Muscle layer of colon (tissue), 2 donors: ENCODE results near the gene EBP.

Source experiments
- H3K27ac ChIP-seq: one replicate; pipeline ENCODE4 v1.7.0; 2013; ENCODE audit warnings: low read depth, mild to moderate bottlenecking, low read length, moderate library complexity
- H3K27me3 ChIP-seq, 2 donors: one replicate each; pipeline ENCODE4 v1.7.0; 2013; ENCODE audit warnings: low read length in 2 of 2, mild to moderate bottlenecking in 2 of 2; ENCODE audit not compliant: insufficient read depth in 2 of 2, control insufficient read depth in 1 of 2
- H3K36me3 ChIP-seq: one replicate; pipeline ENCODE4 v1.7.0; 2013; ENCODE audit warnings: mild to moderate bottlenecking, low read length; ENCODE audit not compliant: insufficient read depth
- H3K4me1 ChIP-seq: one replicate; pipeline ENCODE4 v1.7.0; 2013; ENCODE audit warnings: mild to moderate bottlenecking, low read length; ENCODE audit not compliant: insufficient read depth
- H3K4me3 ChIP-seq, 2 donors: one replicate each; pipeline ENCODE4 v1.7.0; 2013; ENCODE audit warnings: low read length in 2 of 2, low read depth in 1 of 2, mild to moderate bottlenecking in 1 of 2, moderate library complexity in 1 of 2
- H3K9ac ChIP-seq: one replicate; pipeline ENCODE4 v1.7.0; 2013; ENCODE audit warnings: low read length
- H3K9me3 ChIP-seq: one replicate; pipeline ENCODE4 v1.7.0; 2013; ENCODE audit warnings: mild to moderate bottlenecking, low read length
- donor health status: abdominal sarcoma.
- donor health status: Adenocarcinoma of cecum.

The EBP gene

DNA sequence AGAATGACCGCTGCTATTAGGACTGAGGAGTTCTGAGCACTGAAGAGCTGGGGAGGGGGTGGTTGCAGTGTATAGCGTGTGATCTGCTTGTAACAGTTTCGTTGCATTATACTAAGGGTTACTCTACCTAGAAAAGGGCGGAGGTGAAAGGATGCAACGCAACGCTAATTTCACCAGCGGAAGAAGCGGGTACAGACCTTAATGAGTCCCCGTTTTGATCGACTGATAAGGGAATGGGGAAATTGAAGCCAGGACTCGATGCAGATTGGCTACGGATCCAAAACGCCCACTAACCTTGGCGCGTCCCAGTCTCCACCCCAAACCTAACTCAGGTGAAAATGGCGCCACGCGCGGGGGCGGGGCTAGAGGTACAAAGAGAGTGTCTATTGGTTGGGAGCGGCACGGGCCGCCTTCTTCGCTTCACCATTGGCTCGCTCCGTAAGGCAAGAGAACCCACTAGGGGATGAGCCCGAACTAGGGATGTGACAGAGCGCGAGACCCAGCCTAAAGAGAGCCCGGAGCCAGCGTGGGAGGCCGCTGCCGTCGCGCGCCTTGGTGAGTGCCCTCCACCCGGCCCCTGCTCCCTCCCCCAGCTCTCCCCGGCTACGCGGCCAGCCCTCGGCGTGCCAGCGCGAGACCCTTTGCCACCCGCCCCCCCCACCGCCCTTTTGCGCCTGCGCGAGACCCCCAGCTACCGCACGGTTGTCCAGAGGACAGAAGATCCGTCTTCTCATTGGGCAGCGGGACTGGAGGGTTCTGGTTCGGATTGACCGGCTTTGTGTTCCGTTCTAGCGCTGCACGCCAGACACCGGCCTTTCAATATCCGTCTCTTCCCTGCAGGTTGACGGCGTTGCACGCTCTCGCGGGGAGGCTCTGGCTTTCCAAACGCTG is at the start of gene EBP:
Gene EBP, plus strand, starts transcription at position 456 of the 891 bp plus-strand sequence. CDS start 1,964 bp downstream, outside the sequence.
- Histone ChIP-seq H3K27ac (peak within 1 kb of the TSS; percentile 1), H3K36me3 (peaks cover 4% of the 10 kb centered on the region), H3K27me3 (no peaks in the 10 kb centered on the region), H3K9me3 (no peaks in the 10 kb centered on the region), H3K9ac (peak within 1 kb of the TSS; percentile 11), H3K4me3 (peak within 1 kb of the TSS; percentile 49 to 69), H3K4me1 (no peaks in the 10 kb centered on the region)

DNA sequence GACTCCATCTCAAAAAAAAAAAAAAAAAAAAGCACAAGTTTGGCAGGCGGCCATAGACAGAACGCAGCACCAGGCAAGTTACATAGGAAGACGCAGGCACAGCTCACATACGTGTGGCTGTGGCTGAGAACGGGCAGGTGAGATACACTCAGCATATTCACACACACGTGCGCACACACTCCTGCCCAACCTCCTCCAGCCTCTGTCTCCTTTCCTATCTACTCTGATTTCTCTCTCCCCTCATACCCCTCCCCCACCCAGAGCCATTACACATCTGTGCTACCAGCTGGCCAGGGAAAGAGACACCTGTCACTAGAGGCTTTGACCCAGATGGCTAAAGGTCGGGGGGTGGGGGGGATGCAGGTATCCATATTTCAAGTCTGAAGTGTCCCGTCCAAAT is 49.4 kb upstream of the EBP start:
- H3K27ac ChIP-seq = no peak overlapping the region
- H3K9me3 ChIP-seq = no peaks in the 10 kb centered on the region
- no peaks in the 10 kb centered on the region for H3K36me3 ChIP-seq
- peaks cover 0 to 10% of the 10 kb centered on the region in 2 donors for H3K27me3 ChIP-seq
- H3K4me3 ChIP-seq = no peak overlapping the region
- H3K9ac ChIP-seq = no peak overlapping the region
- H3K4me1 ChIP-seq = no peaks in the 10 kb centered on the region

DNA sequence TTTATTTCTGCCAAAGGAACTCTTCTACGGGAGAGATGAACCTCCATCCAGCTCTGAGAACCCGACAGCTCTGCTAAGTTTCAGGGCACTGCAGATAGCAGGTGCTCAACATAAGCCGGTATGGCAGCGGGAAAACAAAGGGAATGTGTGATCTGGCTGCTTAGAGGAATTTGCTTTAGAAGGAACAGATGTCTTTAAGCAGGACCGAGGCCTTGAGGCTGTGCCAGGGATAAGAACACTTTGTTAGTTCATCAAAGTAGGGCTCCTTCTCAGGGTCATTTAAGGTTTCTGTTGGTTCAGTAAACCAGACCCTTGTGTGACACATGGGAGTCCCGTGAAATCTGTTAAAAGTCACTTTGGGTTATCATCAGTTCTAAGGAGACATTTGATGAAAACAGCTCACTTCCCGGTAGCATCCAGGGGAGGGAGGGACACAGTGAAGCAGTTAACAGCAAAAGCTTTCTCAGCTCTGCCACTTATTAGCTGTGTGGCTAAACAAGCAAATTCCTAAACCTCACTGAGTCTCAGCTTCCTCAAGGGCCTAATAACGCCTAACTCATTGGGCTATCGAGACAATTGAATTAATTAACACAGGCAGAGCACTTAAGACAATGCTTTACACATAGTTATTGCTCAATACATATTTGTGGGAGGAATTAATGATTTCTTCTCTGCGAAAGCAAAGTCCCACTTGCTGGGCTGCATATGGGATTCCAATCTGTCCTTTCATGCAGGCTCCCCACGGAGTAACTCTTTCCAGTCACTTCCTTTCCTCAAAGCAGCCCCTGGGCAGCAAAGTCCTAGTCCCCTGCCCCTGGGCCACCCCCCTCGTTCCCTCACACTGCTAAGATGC is 48.5 kb upstream of the EBP start:
- peaks cover 0 to 10% of the 10 kb centered on the region in 2 donors for H3K27me3 ChIP-seq
- no peak overlapping the region for H3K4me3 ChIP-seq
- H3K4me1 ChIP-seq = no peaks in the 10 kb centered on the region
- H3K9ac ChIP-seq = no peak overlapping the region
- H3K27ac ChIP-seq = no peak overlapping the region
- no peaks in the 10 kb centered on the region for H3K36me3 ChIP-seq
- H3K9me3 ChIP-seq = no peaks in the 10 kb centered on the region

DNA sequence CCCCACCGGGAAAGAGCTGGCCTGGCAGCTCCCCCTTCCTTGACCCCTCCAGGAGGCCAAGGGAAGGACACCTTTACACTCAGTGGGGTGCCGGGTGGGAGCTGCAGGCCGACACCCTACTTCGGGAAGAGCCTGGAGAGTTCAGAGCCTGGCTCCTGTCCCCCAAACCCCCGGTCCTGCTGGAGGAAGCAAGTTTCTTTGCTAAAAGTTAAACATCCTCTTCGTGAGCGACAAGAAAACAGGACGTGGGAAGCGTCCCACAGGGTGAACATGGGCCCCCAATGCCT is 48.0 kb upstream of the EBP start:
- no peaks in the 10 kb centered on the region for H3K36me3 ChIP-seq
- H3K9ac ChIP-seq = no peak overlapping the region
- no peaks in the 10 kb centered on the region for H3K4me1 ChIP-seq
- H3K4me3 ChIP-seq = no peak overlapping the region
- H3K27me3 ChIP-seq = peaks cover 0 to 10% of the 10 kb centered on the region in 2 donors
- H3K27ac ChIP-seq = no peak overlapping the region
- no peaks in the 10 kb centered on the region for H3K9me3 ChIP-seq

DNA sequence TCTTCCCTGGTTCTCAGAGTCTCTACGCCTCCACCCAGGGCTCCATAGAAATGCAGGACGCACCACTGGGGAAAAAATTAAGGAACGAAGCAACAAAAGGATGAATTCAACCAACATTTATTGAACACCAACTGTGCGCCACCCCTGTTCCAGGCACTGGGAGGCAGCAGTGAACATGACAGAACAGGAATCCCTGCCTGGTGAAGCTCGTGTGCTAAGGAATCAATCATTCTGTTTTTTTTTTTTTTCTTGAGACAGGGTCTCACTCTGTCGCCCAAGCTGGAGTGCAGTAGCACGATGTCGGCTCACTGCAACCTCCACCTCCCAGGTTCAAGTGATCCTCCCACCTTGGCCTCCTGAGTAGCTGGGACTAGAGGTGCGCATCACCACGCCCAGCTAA is 47.5 kb upstream of the EBP start:
- Histone ChIP-seq H3K9me3 (no peaks in the 10 kb centered on the region), H3K4me1 (no peaks in the 10 kb centered on the region), H3K36me3 (no peaks in the 10 kb centered on the region), H3K27ac (no peak overlapping the region), H3K9ac (no peak overlapping the region), H3K27me3 (peaks cover 0 to 5% of the 10 kb centered on the region in 2 donors), H3K4me3 (no peak overlapping the region)

DNA sequence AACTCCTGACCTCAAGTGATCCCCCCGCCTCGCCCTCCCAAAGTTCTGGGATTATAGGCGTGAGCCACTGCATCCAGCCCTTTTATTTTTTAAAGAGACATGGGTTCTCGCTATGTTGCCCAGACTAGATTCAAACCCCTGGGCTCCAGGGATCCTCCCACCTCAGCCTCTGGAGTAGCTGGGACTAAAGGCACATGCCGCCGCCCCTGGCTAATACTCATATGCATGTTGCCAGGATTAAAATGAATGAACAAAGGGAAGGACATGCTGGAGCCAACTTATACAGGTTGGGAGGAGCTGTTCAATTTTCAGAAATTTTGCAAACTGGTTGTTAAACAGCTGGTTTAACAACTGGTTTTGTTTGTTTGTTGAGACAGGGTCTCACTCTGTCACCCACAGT is 47.0 kb upstream of the EBP start:
- H3K27ac ChIP-seq = no peak overlapping the region

DNA sequence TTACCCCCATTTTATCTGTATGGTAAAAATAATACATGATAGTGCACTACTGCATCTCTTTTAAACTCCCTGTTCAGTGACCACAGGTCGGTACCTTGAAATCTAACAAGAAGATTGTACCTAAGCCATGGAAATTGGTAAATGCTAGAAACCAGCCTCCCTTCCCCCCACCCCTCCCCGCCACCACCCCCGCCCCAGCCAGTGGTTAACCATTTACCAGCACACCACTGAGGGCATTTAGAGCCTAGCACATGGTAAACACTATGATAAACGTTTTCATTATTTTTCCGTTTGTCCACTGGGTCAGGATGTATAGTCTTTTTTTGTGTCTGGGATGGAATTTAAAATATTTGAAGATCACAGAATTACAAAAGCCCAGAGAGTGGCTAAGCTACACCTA is 46.3 kb upstream of the EBP start:
- no peak overlapping the region for H3K9ac ChIP-seq
- peaks cover 0 to 2% of the 10 kb centered on the region in 2 donors for H3K27me3 ChIP-seq
- H3K36me3 ChIP-seq = no peaks in the 10 kb centered on the region
- no peaks in the 10 kb centered on the region for H3K9me3 ChIP-seq
- H3K4me3 ChIP-seq = peak overlapping the region in 1 of 2 donors; percentile 65
- no peak overlapping the region for H3K27ac ChIP-seq
- H3K4me1 ChIP-seq = no peaks in the 10 kb centered on the region

More for the DNA sequence above, 47.0 kb upstream of the EBP start:
- Histone ChIP-seq H3K9ac (no peak overlapping the region), H3K27me3 (peaks cover 0 to 4% of the 10 kb centered on the region in 2 donors), H3K9me3 (no peaks in the 10 kb centered on the region), H3K4me3 (no peak overlapping the region), H3K36me3 (no peaks in the 10 kb centered on the region), H3K4me1 (no peaks in the 10 kb centered on the region)

DNA sequence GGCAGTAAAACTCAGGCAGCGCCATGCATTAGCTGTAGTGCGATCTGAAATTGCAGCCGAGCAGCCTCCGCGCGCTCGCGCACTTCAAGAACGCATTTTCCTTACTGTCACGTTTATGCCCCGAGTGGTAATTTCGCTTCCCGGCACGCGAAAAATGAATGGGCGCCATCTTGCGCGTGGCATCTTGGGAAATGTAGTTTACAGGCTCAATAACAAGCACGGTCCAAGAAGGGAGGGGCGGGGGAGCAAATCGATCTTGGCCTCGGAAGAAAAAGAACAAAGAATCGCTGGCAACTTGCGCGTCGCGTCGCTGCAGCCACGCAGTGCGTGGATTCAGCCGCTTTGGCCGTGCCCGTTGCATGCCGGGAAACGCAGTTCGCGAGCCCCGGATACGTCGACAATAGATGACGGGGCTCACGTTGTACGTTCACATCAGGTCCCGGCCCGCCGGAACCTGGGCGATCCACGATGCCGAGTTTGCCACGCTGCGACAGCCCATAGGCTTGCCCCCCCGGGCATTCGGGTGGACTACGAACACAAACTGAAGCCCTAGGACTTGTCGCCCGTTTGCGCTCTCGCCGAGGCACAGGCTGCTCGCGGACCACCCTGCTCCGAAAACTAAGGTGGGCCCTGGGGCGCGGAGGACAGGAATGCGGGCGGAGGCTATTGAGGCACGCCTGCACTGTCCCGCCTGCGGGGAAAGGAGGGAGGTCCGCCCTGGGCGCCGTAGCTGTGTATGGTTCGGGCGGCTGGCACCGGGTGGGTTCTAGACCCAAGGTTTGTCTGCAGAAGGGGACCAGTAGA is 45.6 kb upstream of the EBP start, which contains the start of gene FTSJ1:
Gene FTSJ1, plus strand, starts transcription at position 426 of the 804 bp plus-strand sequence. CDS start 1,849 bp downstream, outside the sequence.
- peak within 1 kb of the TSS; percentile 58 for H3K27ac ChIP-seq
- no peaks in the 10 kb centered on the region for H3K36me3 ChIP-seq
- H3K4me3 ChIP-seq = peak within 1 kb of the TSS; percentile 65 to 71
- H3K9me3 ChIP-seq = no peaks in the 10 kb centered on the region
- no peaks in the 10 kb centered on the region for H3K4me1 ChIP-seq
- H3K27me3 ChIP-seq = no peaks in the 10 kb centered on the region
- peak within 1 kb of the TSS; percentile 44 for H3K9ac ChIP-seq

DNA sequence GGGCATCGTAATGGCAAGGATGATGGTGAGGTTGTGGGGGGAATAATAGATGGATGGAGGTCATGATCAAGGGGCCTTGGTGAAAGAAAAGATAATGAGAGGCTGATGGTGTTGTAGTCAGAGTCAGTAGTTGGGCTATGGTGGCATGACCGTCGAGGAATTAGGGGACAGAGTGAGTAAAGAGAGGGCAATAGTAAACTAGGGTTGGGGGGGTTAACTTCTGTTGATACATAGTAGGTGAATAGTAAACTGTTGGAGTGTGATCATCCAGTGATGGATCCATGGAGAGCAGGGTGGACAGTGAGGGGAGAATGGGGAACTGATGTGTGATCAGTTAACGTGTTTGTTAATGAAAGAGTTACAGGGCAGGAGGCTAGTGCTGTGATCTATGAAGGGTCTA is 44.7 kb upstream of the EBP start:
- H3K27me3 ChIP-seq = no peaks in the 10 kb centered on the region
- H3K27ac ChIP-seq = no peak overlapping the region
- peak overlapping the region; percentile 65 to 71 for H3K4me3 ChIP-seq
- no peaks in the 10 kb centered on the region for H3K4me1 ChIP-seq
- H3K9ac ChIP-seq = peak overlapping the region; percentile 44
- H3K36me3 ChIP-seq = peaks cover 6% of the 10 kb centered on the region
- H3K9me3 ChIP-seq = no peaks in the 10 kb centered on the region

DNA sequence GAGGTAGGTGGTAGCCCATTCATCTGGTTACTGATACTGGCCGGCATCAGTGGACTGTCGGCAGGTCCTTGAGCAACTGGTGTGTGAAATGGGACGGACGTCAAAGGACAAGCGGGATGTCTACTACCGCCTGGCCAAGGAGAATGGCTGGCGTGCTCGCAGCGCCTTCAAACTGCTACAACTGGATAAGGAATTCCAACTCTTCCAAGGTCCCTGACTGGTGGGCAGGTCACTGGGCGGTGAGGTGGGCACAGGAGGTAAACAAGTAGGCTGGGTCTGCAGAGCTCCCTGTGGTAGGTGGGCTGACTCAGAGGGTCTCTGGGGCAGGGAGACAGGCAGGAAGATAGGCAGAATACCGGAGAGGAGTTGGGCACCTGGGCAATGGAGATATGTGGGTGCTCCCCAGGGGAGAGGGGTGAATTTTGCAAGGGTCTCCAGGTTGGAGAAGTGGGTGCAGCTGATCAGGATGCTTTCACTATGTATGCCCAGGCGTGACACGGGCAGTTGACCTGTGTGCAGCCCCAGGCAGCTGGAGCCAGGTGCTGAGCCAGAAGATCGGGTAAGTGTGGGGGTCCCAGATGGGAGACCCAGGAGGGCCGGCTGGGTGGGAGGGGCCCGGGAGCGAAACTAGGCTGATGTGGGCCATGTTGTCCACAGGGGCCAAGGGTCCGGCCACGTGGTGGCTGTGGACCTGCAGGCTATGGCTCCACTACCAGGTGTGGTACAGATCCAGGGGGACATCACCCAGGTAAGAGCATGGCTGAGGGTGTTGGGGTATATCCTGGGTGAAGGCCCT is 43.5 kb upstream of the EBP start:
- no peak overlapping the region for H3K27ac ChIP-seq
- no peak overlapping the region for H3K9ac ChIP-seq
- H3K4me1 ChIP-seq = no peaks in the 10 kb centered on the region
- H3K36me3 ChIP-seq = peaks cover 6% of the 10 kb centered on the region
- H3K9me3 ChIP-seq = no peaks in the 10 kb centered on the region
- no peak overlapping the region for H3K4me3 ChIP-seq
- peaks cover 0 to 4% of the 10 kb centered on the region in 2 donors for H3K27me3 ChIP-seq
